Activated CD8-positive, alpha-beta memory T cell treated with anti-CD3 and anti-CD28 coated beads for 4 hours (primary cell): ENCODE data around the gene GCH1.
"Not testable (repeated sequence)": the region's sequence is repeated elsewhere in the genome, so short reads cannot be mapped to it uniquely, and the experiment has no call there.

Source experiments
- DNase-seq, 2 donors: peaks; one replicate each; pipeline ENCODE4 v3.0.0-alpha.2; 2020; ENCODE audit warnings: low read depth in 2 of 2

GCH1 gene

DNA sequence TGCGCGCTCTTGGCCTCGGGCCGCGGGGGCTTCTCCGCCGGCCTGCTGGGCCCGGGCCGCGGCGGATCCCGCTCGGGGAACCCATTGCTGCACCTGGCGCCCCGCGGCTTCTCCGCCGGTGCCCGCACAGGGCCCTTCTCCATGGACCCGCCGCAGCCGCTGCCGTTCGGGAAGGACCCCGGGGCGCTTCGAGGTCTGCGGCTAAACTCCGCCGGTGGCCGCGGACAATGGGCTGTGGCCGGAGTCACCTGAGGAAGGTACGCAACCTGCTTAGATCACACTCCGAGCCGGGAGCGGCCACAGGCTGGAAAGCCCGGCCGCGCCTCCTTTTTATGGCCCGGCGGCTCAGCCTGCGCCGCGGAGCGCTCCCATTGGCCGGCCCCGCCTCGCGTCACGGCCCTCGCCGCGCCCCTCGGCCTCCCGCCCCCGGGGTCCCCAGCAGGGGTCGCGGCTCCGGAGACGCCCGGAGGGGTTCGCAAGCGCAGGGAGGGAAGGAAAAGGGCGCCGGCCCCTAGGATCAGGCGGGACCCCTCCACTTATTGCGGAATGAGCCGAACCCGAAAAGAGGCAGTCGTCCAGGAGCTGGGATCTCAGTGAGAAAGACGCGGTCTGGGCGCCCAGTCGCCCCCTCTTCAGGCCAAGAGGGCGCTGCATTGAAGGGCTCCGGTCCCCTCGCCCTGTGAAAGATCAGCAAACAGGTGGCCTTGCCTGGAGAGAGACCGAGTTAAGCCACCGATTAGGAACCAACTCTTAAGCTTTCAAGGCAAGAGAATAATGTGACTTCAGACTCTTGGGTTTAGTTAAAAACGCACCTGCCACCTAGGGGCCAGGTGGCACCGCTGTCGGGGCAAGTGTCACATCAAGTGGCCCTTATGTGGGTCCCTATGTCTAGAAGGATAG, at the start of gene GCH1:
GCH1 (minus strand) TSS at position 306 of the 900 bp plus-strand sequence; CDS start at position 143, 163 bp downstream.
- DNase-seq = peak; percentile 38 to 52

GRCh38 chr14:54947230-54947629, 44.6 kb upstream of the GCH1 start:
- DNase-seq = no peak

- no peak for DNase-seq
Observed at GRCh38 chr14:54946500-54946899, 43.9 kb upstream of the GCH1 start.

GRCh38 chr14:54944737-54945391, 42.2 kb upstream of the GCH1 start:
- DNase-seq = no peak

DNA sequence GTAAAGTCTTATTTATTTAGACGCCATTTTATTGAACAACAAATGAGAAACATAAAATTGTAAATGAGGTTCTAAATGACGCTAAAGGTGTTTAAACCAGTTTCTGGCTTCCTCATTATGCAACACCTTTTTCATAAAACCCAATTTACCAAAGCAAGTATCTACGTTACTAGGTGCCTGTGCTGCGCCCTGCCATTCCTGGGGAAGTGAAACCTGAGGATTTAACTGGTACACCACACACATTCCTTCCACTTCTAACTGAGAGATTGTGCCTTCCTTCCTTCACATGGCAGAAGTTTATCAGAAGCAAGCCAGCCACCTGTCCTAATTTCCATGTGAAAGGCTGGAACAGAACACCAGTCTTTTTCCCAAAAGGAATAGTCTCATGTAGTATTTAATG, 40.3 kb upstream of the GCH1 start:
- DNase-seq = no peak

DNA sequence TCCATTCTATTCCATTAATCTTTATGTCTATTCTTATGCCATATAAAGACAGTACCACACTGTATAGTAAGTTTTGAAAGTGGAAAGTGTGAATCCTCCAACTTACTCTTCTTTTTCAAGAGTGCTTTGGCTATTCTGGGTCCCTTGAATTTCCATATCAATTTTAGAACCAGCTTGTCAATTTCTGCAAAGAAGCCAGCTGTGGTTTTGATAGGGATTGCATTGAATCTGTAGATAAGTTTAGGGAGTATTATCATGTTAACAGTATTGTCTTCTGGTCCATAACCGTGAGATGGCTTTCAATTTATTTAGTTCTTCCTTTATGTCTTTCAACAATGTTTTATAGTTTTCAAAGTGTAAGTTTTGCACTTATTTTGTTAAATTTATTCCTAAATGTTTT, 34.2 kb upstream of the GCH1 start:
- no peak for DNase-seq

- DNase-seq = no peak
Observed at GRCh38 chr14:54935958-54936357, 33.3 kb upstream of the GCH1 start.

DNA sequence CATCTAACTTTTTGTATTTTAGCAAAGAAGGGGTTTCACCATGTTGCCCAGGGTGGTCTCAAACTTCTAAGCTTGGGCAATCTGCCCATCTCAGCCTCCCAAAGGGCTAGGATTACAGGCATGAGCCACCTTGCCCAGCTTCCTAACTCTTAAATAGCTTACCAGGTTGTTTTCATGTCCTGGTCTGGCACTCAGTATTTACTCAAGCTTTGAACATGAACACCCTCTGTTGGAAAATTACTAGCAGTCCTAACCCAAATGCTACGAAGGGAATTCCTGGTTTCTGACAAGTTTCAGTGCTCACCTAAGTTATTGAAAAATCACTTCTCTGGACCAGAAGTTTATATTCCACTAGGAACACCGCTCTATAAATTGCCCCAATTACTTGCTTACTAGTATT, 32.5 kb upstream of the GCH1 start:
- DNase-seq = no peak

DNA sequence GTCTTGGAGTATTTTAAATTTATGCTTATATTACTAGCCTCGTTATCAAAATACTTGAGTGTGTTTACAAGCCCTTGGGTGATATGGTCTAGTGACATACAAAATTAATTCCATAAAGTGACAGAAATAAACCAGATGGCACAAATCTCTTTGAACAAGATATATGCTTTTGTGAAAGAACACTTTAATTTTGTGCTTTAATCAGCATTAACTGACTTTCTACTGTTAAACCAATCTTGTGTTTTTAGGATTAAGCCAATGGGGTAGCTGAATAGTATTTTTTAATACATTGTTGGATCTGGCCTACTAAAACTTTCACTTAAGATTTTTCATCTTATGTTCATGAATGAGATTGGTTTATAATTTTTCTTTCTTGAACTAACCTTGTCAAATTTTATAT, 30.4 kb upstream of the GCH1 start:
- DNase-seq = no peak

- no peak for DNase-seq
Observed at GRCh38 chr14:54931598-54932340, 29.1 kb upstream of the GCH1 start.

- no peak for DNase-seq
Observed at GRCh38 chr14:54931101-54931500, 28.5 kb upstream of the GCH1 start.

DNA sequence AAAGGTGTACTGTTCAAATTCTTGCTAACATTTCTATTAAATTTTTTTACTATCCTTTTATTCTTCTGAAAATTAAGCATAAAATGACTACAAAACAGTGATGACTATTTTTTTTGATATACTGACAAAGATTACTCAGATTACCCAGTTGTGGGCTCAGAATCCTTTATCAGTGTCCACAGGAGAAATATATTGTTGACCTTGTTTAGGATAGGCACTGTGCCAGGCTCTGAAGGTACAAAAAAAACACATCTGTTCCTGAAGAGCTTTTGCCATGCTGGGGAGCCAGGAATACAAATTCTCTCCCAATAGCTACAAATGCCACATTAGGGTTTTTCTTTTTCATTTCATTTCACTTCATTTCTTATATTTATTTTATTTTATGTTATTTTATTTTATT, 26.9 kb upstream of the GCH1 start:
- no peak for DNase-seq

DNA sequence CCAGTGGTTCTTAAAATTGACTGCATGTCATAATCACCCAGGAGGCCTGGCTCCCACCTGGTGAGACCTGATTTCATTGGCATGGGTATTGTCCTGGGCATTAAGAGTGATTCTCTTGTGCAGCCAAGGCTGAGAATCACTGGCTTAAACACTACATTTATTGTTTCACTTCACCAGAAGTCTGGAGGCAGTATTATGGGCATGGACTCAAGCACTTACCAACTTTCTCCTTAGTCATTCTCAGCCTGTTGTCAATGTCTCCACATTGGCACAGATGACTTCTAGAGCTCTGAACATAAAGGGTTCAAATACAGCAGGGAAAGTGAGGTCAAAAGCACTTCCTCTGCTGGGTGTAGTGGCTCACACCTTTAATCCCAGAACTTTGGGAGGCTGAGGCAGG, 25.6 kb upstream of the GCH1 start:
- DNase-seq = no peak

GRCh38 chr14:54927551-54927950, 24.9 kb upstream of the GCH1 start:
- DNase-seq = no peak

DNA sequence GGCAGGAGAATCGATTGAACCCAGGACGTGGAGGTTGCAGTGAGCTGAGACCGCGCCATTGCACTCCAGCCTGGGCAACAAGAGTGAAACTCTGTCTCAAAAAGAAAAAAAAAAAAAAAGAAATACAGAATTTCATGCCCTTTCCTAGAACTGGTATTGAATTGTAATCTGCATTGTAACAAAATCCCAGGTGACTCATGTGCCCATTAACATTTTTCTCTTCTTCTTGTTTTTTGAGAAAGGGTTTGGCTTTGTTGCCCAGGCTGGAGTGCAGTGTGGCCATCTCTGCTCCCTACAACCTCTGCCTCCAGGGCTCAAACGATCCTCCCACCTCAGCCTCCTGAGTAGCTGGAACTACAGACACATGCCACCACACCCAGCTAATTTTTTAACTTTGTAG, 23.9 kb upstream of the GCH1 start:
- not testable (repeated sequence) for DNase-seq

- no peak for DNase-seq
Observed at GRCh38 chr14:54922598-54922997, 20.0 kb upstream of the GCH1 start.

- DNase-seq = no peak
Observed at GRCh38 chr14:54920052-54920451, 17.4 kb upstream of the GCH1 start.

- DNase-seq = no peak
Observed at GRCh38 chr14:54919330-54919729, 16.7 kb upstream of the GCH1 start.

GRCh38 chr14:54918427-54918826, 15.8 kb upstream of the GCH1 start:
- no peak for DNase-seq

DNA sequence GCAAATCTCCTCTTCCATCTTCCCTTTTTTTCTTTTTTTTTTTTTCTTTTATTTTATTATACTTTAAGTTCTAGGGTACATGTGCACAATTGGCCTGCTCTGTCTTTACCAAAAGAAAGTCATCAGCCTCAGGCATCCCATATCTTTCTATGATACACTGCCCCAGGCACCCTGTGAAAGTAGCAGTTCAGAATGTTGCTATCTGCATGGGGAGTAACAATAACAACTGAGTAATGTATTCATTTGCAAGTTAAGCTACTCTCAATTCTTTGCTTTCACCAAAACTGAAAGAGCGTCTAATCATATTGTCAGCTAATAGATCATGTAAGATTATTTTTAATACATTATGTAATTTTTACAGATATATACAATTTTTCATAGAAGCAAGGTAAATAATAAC, 13.5 kb upstream of the GCH1 start:
- no peak for DNase-seq

DNA sequence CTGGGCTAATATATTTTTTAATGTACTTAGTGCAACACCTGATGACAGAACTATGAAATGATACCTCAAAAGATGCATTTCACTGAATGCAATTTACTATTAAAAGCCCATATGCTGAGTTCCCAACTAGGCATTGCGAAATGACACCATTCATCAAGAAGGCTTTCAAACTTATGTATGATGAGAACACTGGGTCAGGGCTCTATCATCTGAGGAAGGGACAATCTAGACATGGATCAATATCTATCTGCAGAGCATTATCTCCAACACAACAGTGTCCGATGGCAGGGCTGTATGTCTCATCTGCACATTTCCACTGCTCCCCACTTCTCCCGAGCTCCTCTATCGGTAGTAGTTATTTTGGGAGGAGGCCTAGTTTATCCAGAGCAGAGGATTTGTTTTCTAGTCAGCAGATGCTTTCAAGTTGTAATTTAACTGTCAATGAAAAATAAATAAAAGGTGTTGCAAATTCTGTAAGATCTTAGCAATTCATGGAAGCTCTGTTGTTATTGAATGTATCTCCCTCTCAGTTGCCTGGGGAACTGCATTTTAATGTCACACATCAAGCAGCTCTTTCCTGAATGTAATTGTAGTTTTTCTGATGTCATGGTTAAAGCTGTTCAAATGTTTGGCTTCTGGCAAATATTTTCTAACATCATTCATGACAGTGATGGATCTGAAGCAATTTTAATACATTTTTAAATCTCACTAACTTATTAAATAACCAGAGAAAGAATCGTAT, 7.4 kb upstream of the GCH1 start:
- DNase-seq = no peak

- DNase-seq = not testable (repeated sequence)
Observed at GRCh38 chr14:54908973-54909372, 6.3 kb upstream of the GCH1 start.
